ENCODE measurements around the gene GSTM2.

GSTM2 gene

DNA sequence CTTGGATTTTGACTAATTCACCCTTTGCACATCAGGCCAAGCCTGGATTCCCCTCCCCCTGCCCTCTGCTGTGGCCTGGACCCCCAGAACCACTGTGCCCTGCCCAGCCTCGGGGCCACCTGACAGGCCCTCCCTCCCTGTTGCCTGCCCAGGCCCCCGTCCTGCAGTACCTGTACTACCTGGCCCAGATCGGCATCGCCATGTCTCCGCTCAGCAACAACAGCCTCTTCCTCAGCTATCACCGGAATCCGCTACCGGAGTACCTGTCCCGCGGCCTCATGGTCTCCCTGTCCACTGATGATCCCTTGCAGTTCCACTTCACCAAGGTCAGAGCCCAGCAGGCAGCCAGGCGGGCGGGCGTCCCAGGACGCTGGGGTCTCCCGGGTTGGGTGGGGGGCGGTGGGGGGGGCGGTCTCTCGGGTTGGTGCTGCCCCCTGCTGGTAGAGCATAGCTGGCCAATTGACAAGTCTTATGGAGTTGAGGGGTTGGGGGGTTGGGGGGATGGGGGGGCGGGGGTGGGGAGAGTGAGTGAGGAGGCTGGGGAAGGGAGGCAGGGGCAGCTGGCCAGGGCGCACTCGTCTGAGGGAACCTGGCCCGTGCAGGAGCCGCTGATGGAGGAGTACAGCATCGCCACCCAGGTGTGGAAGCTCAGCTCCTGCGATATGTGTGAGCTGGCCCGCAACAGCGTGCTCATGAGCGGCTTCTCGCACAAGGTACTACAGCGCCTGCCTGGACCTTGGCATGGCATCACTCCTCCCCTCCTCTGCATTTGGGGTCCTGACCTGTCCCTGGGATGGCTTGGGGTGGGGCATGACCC, 37.6 kb upstream of the GSTM2 start:
- FAIRE-seq = no peak

DNA sequence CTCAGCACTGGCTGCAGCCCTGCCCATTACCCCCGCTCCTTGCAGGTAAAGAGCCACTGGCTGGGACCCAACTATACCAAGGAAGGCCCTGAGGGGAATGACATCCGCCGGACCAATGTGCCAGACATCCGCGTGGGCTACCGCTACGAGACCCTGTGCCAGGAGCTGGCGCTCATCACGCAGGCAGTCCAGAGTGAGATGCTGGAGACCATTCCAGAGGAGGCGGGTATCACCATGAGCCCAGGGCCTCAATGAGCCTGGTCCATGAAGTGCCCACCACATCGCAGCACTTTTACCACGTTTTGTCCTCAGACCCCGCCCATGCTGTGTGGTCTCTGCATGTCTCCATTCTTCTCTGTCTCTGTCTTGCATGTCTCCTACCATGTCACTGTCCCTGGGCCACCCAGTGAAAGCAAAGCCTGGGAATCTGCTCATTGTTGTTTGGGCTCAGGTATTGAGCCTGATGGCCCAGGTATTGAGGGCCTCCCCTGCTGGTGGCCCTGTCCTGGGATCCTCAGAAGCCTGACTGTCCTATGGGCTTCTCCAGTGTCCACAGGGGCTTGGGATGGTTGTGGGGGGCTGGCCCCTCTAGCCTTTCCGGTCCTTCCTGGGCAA, 36.9 kb upstream of the GSTM2 start:
- FAIRE-seq = no peak

- no peak for FAIRE-seq
These were observed 36.0 kb upstream of the GSTM2 start for GRCh38 chr1:109631513-109632505.

- no peak for FAIRE-seq
These were observed 35.0 kb upstream of the GSTM2 start for GRCh38 chr1:109632671-109633346.

- no peak for FAIRE-seq
These were observed 33.6 kb upstream of the GSTM2 start for GRCh38 chr1:109634292-109634691.

DNA sequence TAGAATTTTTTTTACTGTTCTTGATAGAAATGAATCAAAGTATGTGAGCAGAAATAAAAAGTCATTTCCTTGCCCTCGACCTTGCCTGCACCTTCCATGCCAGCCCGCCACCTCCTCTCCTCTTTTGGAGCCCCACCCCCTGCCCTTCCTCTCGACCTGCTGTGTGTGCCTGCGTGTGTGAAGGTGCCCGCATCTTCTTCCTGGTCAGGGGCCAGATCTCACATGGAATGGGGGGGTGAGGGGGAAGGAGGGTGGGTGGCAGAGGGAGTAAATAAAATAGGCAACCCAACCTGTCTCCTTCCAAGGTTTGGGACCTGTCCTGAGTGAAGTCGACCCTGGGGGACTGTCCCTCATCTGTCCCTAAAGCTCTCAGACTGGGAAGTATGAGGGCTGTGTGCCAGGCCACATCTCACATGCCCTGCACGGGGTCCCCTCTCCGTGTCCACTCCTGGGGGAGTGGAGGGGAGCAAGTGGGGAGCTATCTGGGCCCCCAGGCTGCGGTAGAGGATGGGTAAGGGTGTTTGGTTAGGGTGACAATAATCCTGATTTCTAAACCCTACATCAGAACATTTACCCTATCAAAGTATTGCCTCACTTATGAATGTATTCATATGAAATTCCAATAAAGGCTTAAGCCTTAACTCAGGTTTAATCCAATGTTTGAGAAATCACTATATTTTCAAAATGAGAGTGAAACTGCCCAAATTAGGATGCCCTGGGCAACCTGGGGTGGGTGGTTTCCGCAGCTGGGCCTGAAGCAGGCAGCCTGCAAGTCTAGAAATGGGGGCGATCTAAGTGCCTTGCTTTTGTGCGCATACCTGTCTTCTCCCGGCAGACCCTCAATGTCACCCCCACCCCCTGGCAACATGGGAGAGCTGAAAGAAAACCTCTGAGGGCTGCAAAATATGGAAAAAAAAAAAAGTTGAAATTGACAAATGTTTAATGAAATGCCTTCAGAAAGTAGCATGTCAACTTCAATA, 32.8 kb upstream of the GSTM2 start:
- no peak for FAIRE-seq

- FAIRE-seq = no peak
These were observed 32.0 kb upstream of the GSTM2 start for GRCh38 chr1:109635862-109636200.

- no peak for FAIRE-seq
These were observed 31.5 kb upstream of the GSTM2 start for GRCh38 chr1:109636201-109636952.

- FAIRE-seq = no peak
These were observed 30.4 kb upstream of the GSTM2 start for GRCh38 chr1:109637446-109637845.

GRCh38 chr1:109639063-109639840, 28.6 kb upstream of the GSTM2 start:
- no peak for FAIRE-seq

DNA sequence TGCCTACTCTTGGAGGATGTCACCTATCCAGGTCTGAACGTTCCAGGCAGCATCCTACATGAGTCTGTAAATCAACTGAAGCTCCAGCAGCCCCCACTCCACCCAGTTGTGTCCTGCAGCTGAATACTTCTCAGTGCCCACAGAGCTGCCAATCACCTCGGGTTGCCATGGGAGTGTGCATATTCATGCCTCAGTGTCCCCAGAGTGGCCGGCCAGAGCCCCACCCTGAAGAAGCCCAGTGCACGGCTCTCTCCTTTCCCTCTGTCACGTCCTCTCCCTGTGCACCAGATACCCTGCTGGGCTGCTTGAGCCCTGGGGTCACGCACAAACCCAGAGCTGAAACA, 28.0 kb upstream of the GSTM2 start:
- no peak for FAIRE-seq

GRCh38 chr1:109640285-109640865, 27.5 kb upstream of the GSTM2 start:
- peak; percentile 8 for FAIRE-seq

GRCh38 chr1:109641078-109641740, 26.6 kb upstream of the GSTM2 start:
- FAIRE-seq = no peak

DNA sequence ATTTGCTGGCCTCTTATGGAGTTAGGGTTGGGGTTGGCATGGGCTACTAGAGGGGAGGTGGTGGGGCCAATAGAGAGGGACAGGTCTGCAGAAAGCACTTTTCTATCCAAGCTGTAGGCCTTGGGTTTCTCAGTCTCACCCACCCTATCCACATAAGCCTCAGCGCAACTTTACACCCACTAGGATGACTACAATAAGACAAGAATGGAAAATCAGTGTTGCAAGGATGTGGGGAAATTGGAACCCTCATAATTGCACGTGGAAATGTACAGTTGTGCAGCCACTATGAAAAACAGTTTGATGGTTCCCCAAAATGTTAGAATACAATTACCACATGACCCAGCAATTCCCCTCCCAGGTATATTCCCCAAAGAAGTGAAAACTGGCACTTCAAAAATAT, 26.0 kb upstream of the GSTM2 start:
- FAIRE-seq = no peak

GRCh38 chr1:109642626-109643025, 25.2 kb upstream of the GSTM2 start:
- no peak for FAIRE-seq

DNA sequence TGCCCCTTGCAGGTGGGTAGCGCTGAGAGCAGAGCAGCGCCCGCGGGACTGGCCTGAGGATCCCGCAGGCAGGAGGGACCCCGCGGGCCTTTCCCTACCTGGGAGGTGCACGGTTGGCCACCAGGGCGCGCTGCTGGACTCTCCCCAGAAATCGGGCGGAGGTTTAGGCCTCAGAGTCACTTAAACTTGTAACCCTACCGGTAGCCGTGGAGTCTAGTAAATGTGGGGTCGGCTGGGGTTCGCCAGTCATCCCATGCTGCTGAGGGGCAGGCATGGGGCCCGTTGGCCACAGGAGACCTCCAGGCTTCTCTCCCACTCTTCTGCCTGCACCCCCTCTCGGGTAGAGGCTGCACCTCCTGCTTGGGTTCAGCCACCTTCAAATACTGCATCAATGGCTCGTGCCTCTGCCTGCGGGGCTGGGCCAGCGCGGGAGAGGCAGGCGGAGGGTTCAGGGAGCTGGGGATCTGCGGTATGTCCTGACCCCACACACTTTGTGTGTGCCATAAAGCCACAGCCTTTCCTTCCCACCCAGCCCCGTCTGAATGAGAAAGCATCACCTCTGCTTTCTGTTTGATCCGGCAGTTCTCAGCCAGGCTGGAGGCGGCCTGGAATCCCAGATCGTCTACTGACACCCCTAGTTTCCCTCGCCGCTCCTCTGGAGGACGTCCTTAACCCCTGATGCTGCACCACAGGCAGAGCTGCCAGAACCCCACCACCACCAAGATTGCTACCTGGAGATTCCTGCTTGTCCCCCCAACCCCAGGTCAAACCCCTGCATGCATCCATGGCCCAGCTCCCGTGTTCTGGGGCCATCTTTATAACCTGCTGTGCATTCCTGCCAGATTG, 24.2 kb upstream of the GSTM2 start:
- peak; percentile 15 for FAIRE-seq

- no peak for FAIRE-seq
These were observed 23.2 kb upstream of the GSTM2 start for GRCh38 chr1:109644670-109645069.

DNA sequence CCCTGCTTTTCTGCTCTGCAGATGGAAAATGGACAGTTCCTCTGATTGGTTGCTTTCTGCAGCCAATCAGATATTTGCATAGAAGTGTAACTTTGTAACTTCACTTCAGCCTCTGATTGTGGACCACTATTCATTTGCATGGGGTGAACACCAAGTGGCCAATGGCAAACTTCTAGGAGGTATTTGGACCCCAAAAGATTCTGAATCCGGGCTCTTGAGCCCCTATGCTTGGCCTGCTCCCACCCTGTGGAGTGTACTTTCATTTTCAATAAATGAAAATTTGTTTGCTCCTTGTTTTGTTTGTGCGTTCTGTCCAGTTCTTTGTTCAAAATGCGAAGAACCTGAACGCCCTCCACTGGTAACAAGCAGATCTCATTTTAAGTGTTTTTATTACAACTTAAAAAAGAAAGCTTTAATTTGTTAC, 18.4 kb upstream of the GSTM2 start:
- peak; percentile 97 for FAIRE-seq

All from G401.6 (cell line).